Transverse colon (tissue), 4 donors: Measurements from ENCODE around the gene TPBG. TPM values are rescaled to one million over a fixed set of nuclear protein-coding genes. Genes with fewer than 3 reads are reported as not detected.

Experiments used
- DNase-seq: peaks from one replicate; pipeline ENCODE4 v3.0.0-alpha.2; 2019
- H3K27ac ChIP-seq, 4 donors: fragments of 200-600 bp; sonication (generic); 2 replicates each; pipeline ENCODE4 v1.5.1; 2016 to 2018; ENCODE audit warnings: inconsistent platforms in 4 of 4
- H3K27me3 ChIP-seq: fragments of 200-600 bp; sonication (generic); 2 replicates; pipeline ENCODE4 v1.5.1; 2017; ENCODE audit warnings: inconsistent platforms
- H3K36me3 ChIP-seq, 4 donors: fragments of 200-600 bp; sonication (generic); 2 replicates each; pipeline ENCODE4 v1.5.1; 2017 to 2019; ENCODE audit warnings: inconsistent platforms in 4 of 4
- H3K4me1 ChIP-seq, 4 donors: fragments of 200-600 bp; sonication (generic); 2 replicates each; pipeline ENCODE4 v1.5.1; 2017 to 2020; ENCODE audit warnings: inconsistent platforms in 4 of 4
- H3K4me3 ChIP-seq, 4 donors: fragments of 200-600 bp; sonication (generic); 1 replicate in 1 of 4; 2 replicates in 3 of 4; pipeline versions ENCODE4 v1.5.1 to v1.6.1; 2017 to 2019; ENCODE audit warnings: inconsistent platforms in 4 of 4
- H3K9me3 ChIP-seq, 2 donors: fragments of 200-600 bp; sonication (generic); 2 replicates each; pipeline ENCODE4 v1.5.1; 2017 to 2019; ENCODE audit warnings: inconsistent platforms in 2 of 2
- CTCF ChIP-seq, 5 experiments: fragments of 200-600 bp in 3 of 5; fragments of 450-650 bp in 2 of 5; sonication (generic) in 3 of 5; IDR thresholded peaks; 1 replicate in 2 of 5; 2 replicates in 3 of 5; pipeline ENCODE4 v1.5.1; 2016 to 2017; ENCODE audit warnings: antibody characterized with exemption in 5 of 5, inconsistent platforms in 3 of 5, mild to moderate bottlenecking in 2 of 5, moderate library complexity in 1 of 5
- EP300 ChIP-seq: sonication (generic); formaldehyde crosslinking; IDR thresholded peaks from one replicate; pipeline ENCODE4 v1.6.1; 2017; ENCODE audit warnings: antibody characterized with exemption, low read depth
- POLR2A ChIP-seq: fragments of 450-650 bp; IDR thresholded peaks from one replicate; pipeline ENCODE4 v1.6.1; 2016; ENCODE audit warnings: antibody characterized with exemption, mild to moderate bottlenecking, moderate library complexity
- POLR2AphosphoS5 ChIP-seq, 3 donors: sonication (generic); formaldehyde crosslinking; IDR thresholded peaks; one replicate each; pipeline ENCODE4 v1.6.1; 2016; ENCODE audit warnings: antibody characterized with exemption in 3 of 3
- WGBS, 2 donors: methylation state at CpG; one replicate each; pipeline ENCODE4 v1.1.5; 2018; ENCODE audit warnings: low coverage in 1 of 2; 5-methylcytosine and 5-hydroxymethylcytosine counted together
- in situ Hi-C, 4 donors: fragments of 200-750 bp; cut with MboI; loops; one replicate each; pipeline versions ENCODE4 v1.15.0 to v1.15.1; 2017; ENCODE audit warnings: low sequenced_read_pairs in 3 of 4, low pct_ligation_motif_present in 1 of 4, low pct_unique_long_range_greater_than_20kb in 1 of 4
- intact Hi-C: fragments of 100-400 bp; cut with DNase I; formaldehyde crosslinking; loops from one replicate; pipeline ENCODE4 v1.15.1; 2023; ENCODE audit warnings: low total_unique reads
- total RNA-seq, 4 donors: library from RNA; depleted of rRNA; stranded (reverse); fragments of >200 nt; gene quantifications; one replicate each; pipeline ENCODE4 v1.1.0, GENCODE V29; 2016

The TPBG gene
- total RNA-seq, 4 donors from 2014 or later: 13.4 to 23.6 (median 19.3) TPM

GRCh38 chr6:82362878-82363427, 664 bp upstream of the TPBG start:
- H3K27me3 ChIP-seq: peaks cover 52% of the 10 kb centered on the region
- in situ Hi-C loops: no loop called here
- no peaks in the 10 kb centered on the region for H3K36me3 ChIP-seq
- DNase-seq: no peak
- H3K4me1 ChIP-seq: peaks cover 0 to 13% (median 7%) of the 10 kb centered on the region in 4 donors
- 17 to 34% methylated on average over 5 to 13 of the region's 13 CpGs for WGBS, 2 donors
- intact Hi-C loops: no loop called here
- no peaks in the 10 kb centered on the region for H3K9me3 ChIP-seq
- peak overlapping the region in 2 of 4 donors; percentile 80 to 82 for H3K27ac ChIP-seq
- no peak for TF ChIP-seq POLR2AphosphoS5 (IDR thresholded peaks at IDR 0.05)
- no peak for TF ChIP-seq POLR2A
- no peak for TF ChIP-seq EP300
- no peak for TF ChIP-seq CTCF (IDR thresholded peaks at IDR 0.05)
- H3K4me3 ChIP-seq: peak overlapping the region in 3 of 4 donors; percentile 42 to 75 (median 67)

GRCh38 chr6:82364087-82365015, 734 bp downstream of the TPBG start:
- peak; percentile 46 for DNase-seq
- in situ Hi-C loops (no loop called here), intact Hi-C loops (no loop called here)
- Histone ChIP-seq H3K27ac (peak overlapping the region; percentile 76 to 82 (median 80)), H3K9me3 (no peaks in the 10 kb centered on the region), H3K27me3 (peaks cover 52% of the 10 kb centered on the region), H3K36me3 (no peaks in the 10 kb centered on the region), H3K4me3 (peak overlapping the region; percentile 42 to 75 (median 68)), H3K4me1 (peaks cover 0 to 13% (median 7%) of the 10 kb centered on the region in 4 donors)
- WGBS, 2 donors: 1% methylated on average over 65 of the region's 88 CpGs; no CpG with 5 or more reads in 1 of the 2 donors
- TF ChIP-seq POLR2A (peak; percentile 24), EP300 (no peak), CTCF (IDR thresholded peaks at IDR 0.05) (no peak), POLR2AphosphoS5 (IDR thresholded peaks at IDR 0.05) (peak in 1 of 3 donors; percentile 35)

- Histone ChIP-seq H3K36me3 (no peaks in the 10 kb centered on the region), H3K4me1 (peaks cover 0 to 13% (median 7%) of the 10 kb centered on the region in 4 donors), H3K4me3 (peak overlapping the region; percentile 42 to 75 (median 68)), H3K27me3 (peaks cover 48% of the 10 kb centered on the region), H3K27ac (peak overlapping the region; percentile 76 to 82 (median 80)), H3K9me3 (no peaks in the 10 kb centered on the region)
- in situ Hi-C loops: no loop called here
- 24% methylated on average over 36 of the region's 67 CpGs; no CpG with 5 or more reads in 1 of the 2 donors for WGBS, 2 donors
- intact Hi-C loops: no loop called here
- TF ChIP-seq CTCF (IDR thresholded peaks at IDR 0.05): peak in 2 of 5 experiments; percentile 10 to 25
- no peak for TF ChIP-seq EP300
- DNase-seq: peak; percentile 16
Measured at GRCh38 chr6:82365016-82365795, 1.6 kb downstream of the TPBG start.

DNA sequence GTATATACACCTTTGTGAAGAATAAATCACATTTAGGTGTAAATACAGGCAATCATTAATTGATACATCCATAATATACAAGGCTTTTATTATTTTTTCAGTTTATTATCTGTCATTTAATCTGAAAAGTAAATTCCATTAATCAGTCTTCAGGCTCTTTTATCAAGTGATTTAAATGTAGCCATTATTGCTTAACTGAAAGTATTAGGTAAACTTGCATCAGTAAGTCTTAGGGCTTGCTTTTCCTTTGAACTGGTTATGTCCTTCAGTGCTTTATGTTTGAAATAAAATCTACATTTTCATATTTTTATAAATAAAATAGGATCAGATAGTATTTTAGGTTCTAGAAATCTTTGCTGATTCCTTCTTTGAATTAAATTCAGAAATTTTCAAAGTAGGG, 4.1 kb downstream of the TPBG start:
- H3K4me3 ChIP-seq: no peak overlapping the region
- H3K9me3 ChIP-seq: no peaks in the 10 kb centered on the region
- no peak for TF ChIP-seq EP300
- TF ChIP-seq POLR2AphosphoS5 (IDR thresholded peaks at IDR 0.05): no peak
- TF ChIP-seq CTCF (IDR thresholded peaks at IDR 0.05): no peak
- no peak for DNase-seq
- H3K36me3 ChIP-seq: no peaks in the 10 kb centered on the region
- intact Hi-C loops: no loop called here
- H3K4me1 ChIP-seq: peaks cover 0 to 13% (median 7%) of the 10 kb centered on the region in 4 donors
- in situ Hi-C loops: no loop called here
- H3K27ac ChIP-seq: no peak overlapping the region
- peaks cover 25% of the 10 kb centered on the region for H3K27me3 ChIP-seq
